HG03064 (cell line): Measurements from ENCODE around the gene SP1.
"Not testable (repeated sequence)": the region's sequence is repeated elsewhere in the genome, so short reads cannot be mapped to it uniquely, and the experiment has no call there.

Source experiments
- ATAC-seq: cut with Tn5 transposase; IDR thresholded peaks from one replicate; pipeline ENCODE4 v1.9.1; 2021; ENCODE audit warnings: low read depth; ENCODE audit not compliant: unreplicated experiment

SP1 gene

DNA sequence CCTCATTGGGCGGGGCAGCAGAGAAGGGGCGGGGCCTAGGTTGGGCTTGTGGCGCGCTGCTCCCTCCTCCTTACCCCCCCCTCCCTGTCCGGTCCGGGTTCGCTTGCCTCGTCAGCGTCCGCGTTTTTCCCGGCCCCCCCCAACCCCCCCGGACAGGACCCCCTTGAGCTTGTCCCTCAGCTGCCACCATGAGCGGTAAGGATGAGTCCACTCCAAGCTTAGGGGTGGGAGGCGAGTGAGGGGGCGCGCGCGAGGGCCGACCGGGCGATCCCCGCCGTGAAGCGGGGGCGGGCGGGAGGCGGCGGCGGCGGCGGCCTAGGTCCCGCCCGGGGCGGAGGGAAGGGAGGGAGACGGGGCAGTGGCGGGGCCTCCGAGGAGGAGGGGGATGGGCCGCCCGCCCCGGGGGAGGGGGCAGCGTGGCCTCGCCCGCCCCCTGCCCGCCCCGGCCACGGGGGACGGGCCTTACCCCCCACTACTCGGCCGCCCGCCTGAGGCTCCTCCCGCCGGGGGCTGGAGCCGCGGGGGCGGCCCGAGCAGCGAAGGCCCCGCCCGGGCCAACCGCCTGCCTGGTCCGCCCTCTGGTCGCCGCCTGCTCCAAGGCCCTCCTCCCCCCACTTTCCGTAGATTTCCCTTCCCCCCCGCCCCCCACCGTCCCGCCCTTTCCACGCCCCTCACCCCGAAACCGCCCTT, at the start of gene SP1:
Gene SP1, plus strand, starts transcription at position 73 of the 690 bp plus-strand sequence. Its CDS starts 116 bp downstream, at position 189.
- peak; percentile 39 for ATAC-seq

GRCh38 chr12:53330671-53331070, 49.3 kb upstream of the SP1 start:
- ATAC-seq = no peak

- not testable (repeated sequence) for ATAC-seq
Measured at GRCh38 chr12:53332339-53332738, 47.6 kb upstream of the SP1 start.

DNA sequence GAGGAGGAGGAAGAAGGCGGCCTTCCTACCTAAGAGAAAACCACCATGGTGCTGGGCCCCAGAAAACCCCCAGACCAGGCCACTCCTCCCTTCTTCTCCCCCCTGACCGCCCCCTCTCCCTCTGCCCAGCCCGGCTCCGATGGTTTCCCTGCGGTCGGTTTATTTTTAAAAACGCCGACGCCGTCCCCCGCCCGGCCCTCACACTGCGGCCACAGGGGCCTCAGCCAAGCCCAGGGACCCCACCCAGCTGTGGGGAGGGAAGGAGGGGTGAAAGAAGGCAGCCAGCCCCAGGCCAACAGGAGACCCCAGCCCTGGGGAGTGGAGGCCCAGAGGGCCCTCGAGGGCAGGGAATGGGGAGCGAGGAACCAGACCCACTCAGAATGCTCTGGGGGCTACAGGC, 47.2 kb upstream of the SP1 start:
- no peak for ATAC-seq

GRCh38 chr12:53333289-53333688, 46.7 kb upstream of the SP1 start:
- no peak for ATAC-seq

DNA sequence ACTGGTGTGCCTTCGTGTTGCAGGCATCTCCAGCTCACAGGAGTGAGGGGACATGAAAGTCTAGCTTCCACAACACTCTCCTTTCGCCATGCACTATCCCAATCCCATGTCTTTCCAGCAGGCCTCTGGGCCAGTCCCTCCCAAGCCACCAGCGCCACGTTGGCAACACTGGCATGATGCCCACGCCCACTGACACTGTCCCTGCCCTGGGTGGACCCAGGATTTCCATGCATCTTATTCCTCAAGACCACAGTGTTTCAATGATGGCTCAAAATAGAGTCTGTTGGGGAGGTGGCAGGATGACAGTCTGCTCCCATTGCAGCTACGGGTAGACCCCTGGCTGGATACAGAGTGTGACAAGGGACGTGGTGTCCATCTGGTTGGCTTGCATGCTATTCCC, 46.1 kb upstream of the SP1 start:
- no peak for ATAC-seq

DNA sequence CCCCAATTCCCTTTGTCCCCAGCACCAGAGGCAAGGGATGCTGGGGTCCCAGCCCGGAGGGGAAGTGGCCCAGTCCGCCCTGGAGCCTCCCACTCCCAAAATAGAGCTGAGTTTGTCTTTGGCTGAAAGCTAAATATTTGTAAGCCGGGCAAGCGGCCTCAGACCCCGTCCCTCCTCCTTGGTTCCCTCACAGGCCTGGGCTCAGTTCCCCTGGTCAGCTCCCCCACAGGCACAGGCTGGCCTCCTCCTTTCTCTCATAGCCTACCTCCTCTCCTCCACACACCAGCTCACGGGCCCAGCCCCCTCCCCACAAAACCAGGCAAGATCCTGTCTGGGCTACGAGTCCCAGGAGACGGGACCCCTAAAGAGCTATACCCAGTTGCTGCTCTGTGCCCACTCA, 45.2 kb upstream of the SP1 start:
- no peak for ATAC-seq

- ATAC-seq = no peak
Measured at GRCh38 chr12:53336181-53336681, 43.7 kb upstream of the SP1 start, which contains the start of gene SP7. TSS of gene SP7 (minus strand) at chr12:53336354. CDS start at chr12:53335646, 708 bp downstream.

- no peak for ATAC-seq
Measured at GRCh38 chr12:53338017-53338416, 42.0 kb upstream of the SP1 start.

DNA sequence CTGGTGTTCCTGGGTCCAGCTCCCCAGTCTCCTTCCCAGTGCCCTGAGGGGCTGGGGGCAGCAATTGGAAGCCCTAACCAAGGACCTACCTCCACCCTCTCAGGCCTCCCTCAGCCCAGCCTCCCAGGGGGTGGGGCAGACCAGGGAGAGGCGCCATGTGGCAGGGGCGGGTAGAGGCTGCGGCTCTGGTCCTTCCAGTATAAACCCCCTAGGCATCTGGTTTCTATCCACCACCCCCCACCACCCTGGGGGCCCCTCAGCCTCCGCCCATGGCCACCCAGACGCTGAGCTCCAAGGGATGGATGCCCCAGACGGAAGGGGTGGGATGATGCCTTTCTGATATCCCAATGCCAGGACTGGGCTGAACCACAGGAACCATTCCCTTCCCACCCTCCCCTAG, 41.1 kb upstream of the SP1 start:
- no peak for ATAC-seq

DNA sequence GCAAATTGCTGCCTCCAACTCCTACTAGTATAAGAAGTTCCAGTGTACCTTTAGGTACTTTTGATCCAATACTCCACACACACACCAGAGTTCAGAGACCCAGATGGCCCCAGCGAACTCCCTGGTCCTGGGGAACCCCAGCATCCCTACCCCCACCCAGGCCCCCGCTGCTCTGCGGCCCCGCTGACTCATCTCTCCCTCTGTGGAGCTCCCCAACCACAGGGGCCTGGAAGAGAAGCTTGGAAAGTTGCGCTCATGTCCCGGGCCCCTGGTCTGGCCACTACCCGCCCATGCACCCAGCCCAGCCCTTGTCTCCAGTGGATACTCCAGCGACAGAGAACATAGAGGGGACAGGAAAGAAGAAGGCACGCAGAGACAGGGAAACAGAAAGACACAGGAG, 39.6 kb upstream of the SP1 start:
- no peak for ATAC-seq

- ATAC-seq = no peak
Measured at GRCh38 chr12:53343449-53343848, 36.5 kb upstream of the SP1 start.

GRCh38 chr12:53343969-53344368, 36.0 kb upstream of the SP1 start:
- no peak for ATAC-seq

- no peak for ATAC-seq
Measured at GRCh38 chr12:53344487-53344823, 35.5 kb upstream of the SP1 start.

- peak; percentile 71 for ATAC-seq
Measured at GRCh38 chr12:53344824-53345485, 35.0 kb upstream of the SP1 start.

DNA sequence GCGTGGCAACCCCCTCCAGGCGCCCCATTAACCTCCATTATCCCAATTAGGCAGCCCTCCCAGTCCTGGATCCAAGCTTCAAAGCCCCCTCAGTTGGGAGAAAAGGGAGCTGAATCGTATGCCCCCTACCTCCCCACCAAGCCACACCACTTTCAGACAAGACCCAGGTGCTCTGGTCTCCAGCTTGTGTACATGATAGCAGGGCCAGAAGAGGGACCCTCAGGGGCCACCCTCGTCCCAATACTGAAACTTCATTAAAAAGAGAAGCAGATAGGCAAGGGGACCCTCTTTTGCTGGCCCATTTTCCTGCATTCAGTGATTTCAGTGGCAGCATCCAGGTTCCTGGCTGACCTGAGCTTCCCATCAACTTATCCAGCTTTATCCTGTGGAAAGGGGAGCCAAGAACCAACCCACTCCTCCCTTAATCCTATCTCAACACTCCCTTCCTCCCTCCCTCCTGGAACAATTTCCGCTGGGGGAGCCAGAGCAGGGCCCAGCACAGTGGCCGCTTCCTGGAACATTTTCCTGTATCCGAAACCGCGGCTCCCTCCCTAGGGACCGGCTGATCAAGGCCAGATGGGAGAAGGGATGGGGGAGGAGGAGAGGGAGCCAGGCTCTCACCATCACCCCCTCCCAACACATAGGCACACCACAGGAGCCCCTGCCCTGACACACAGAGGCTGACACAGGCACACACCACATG, 34.3 kb upstream of the SP1 start:
- no peak for ATAC-seq

DNA sequence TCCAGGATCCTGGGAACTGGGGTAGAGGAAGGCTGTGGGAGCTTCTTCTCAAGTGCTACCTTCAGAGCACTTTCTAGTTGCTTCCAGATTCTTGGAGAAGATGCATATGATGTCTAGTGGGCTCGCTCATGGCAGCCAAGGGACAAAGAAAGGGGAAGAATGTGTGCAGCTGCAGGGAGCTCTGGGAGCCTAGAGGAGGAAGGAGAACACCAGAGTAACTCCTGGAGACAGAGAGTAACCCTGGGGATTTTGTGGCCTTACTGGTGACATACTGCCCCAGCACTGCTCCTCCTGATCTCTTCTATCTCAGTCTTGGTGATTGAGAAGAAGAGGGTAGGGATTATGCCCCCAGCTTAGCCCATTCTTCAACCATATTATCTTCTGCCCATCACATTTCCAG, 33.5 kb upstream of the SP1 start:
- no peak for ATAC-seq

DNA sequence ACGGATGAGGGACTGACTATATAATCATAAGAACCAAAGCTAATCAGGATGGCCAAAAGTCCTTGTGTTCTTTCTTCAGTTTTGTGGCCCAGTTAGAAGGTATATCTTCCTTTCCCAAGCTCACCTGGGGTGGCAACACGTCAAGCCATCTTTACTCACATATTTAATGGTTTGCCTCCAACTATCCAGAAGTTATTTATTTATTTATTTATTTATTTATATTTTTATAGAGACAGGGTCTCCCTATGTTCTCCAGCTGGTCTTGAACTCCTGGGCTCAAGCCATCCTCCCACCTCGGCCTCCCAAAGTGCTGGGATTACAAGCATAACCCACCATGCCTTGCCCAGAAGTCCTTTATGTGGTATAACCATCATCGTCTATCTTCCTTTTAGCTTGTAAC, 32.1 kb upstream of the SP1 start:
- no peak for ATAC-seq

DNA sequence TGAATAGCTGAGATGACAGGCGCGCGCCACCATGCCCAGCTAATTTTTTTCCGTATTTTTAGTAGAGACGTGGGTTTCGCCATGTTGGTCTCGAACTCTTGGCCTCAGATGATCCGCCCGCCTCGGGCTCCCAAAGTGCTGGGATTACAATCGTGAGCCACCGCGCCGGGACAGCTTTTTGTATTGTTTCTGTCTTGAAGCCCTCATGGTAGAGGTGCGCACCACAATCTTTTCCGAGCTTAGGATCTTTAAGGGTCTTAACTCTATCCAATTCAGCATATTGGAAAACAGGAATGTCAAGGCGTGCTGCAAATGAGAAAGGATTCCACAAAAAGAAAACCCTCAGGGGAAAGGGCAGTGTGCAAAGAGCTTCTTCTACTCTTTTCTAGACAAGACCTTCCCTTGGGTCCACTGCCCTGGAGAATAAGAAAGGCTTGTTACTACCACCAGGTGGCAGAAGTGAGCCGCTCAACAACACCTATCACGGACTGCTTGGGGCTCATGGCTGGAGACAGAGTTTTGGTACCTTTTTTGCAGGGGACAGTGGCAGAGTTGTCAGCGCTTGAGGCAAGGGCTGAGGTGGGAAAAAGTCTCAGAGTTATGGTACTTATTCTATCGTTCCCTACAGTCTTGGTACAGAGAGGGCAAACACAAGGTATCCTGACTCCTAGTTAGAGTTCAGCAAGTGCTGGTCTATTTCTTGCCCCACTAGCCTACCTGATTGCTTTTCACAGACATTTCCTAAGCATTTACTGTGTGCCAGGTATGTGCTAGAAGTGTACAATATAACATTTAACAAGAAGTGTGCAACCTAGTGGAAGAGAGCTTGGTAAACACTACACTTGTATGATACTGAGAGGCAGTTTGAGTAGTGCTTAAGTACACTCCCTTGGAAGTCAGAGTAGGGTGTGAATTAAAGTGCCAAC, 27.4 kb upstream of the SP1 start:
- no peak for ATAC-seq

- ATAC-seq = no peak
Measured at GRCh38 chr12:53353257-53353655, 26.7 kb upstream of the SP1 start.

DNA sequence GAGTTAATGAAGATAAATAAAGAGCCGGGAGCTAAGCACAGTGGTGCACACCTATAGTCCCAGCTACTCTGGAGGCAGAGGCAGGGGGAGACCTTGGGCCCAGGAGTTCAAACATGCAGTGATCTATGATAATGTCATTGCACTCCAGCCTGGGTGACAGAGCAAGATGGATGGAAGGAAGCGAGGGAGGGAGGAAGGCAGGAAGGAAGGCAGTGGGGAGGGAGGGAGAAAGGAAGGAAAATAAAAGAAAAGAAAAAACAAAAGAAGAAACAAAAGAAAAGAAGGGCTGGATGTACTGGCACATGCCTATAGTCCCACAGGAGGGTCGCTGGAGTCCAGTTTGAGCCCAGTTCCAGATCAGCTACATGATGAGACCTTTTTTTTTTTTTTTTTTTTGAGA, 24.9 kb upstream of the SP1 start:
- ATAC-seq = no peak
